Germinal center (tissue), 1 donor: Measurements from ENCODE around the gene FAM20C.

Experiments used
- DNase-seq: peaks from one replicate; pipeline ENCODE4 v3.0.0; 2012; ENCODE audit warnings: mixed read lengths, low spot score

FAM20C gene

DNA sequence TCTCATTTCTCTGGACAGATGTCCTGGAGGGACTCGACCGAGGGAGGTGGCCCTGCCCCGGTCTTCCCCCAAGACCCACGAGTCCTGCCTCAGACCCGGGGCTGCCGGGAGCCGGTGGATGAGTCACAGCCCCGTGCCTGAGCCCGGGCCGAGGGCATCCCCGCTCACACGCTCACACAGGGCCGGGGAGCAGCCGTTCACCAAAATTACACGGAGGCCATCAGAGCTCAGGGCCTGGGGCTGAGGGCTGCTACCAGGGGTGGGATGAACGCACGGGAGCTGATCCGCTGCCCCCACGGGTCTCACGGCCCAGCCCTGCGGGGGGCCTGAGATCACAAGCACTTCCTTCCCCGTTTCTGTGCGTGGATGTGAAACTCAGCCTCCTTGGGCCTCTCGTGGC is 17.5 kb downstream of the FAM20C start:
- no peak for DNase-seq

DNA sequence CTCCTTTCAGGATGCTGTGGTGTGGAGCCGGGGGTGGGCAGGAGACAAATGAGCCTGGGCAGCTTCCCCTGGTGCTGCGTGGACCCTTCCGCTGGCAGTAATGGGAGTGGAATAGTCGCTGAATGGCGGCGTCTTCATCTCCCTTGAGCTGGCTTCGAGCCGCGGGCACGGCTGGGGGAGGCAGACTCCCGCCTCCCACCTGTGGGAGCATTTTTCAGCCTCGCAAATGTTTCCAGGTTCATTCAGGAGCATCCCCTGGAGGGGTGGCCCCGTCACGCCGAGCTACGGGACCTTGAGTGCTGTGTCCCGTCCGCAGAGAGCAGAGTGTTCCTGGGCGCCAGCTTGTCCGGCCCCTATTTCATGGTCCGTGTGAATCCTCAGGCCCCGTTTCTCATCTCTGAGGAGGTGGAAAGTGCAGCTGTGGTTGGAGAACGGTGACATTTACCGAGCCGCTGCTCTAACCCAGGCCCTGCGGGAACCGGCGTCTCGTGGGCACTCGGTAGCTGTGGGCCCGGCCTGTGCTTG is 18.1 kb downstream of the FAM20C start:
- DNase-seq, result no peak

DNA sequence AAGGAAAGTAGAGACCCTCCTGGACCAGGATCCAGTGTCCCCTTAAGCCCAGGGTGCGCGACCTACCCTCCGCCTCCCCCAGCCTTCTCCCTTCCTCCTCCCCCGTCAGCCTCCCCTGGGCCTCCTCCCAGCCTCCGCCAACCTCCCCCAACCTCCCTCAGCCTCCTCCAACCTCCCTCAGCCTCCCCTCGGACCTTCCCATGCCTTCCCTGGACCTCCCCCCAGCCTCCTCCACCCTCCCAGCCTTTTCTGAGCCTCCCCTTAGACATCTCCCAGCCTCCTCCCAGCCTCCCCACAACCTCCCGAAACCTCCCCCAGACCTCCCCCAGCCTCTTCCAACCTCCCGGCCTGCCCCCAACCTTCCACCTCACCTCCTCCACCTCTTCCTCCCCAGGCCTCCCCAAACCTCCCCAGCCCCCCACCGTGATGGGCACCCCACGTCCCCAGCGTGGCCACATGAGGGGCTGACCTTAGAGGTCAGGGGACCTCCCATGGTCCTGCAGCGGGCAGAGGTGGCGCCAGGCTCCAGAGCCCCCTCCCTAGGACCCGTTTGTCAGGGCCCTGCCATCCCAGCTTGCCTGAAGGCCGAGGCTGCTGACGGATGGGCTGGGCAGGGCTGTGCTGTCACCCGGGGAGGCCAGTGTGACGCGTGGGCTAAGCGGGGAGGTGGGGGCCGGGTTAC is 18.8 kb downstream of the FAM20C start:
- DNase-seq, result no peak

DNA sequence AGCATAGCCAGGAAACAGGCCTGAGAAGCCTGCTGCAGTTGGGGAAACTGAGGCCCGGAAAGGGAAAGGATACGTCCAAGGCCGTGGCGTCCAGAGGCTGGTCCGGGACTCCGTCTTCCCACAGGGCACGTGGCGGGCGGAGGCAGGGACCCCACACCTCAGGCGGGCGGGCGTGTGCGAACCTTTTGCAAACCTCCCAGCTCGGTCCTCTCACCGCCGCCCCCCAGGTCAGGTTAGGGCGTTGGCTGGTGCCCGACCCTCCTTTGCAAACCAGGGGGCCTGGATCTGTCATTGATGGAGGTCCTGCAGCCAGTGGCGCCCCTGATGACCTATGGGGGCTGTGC is 19.3 kb downstream of the FAM20C start:
- no peak for DNase-seq

DNA sequence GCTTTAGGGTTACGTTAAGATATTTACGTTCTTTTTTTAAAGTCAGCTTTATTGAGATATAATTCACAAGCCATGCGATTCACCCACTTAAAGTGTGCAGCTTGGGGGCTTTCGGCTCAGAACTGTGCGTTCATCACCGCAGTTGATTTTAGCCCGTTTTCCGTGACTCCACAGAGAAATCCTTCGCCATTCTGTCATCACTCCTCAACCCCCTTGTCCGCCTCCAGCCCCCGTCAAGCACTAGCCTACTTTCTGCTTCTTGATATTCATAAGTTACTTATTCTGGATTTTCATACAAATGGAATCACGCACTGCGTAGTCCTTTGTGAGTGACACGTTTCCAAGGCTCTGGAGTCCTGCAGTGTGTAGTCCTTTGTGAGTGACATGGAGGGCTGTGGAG is 20.4 kb downstream of the FAM20C start:
- DNase-seq, result no peak

DNA sequence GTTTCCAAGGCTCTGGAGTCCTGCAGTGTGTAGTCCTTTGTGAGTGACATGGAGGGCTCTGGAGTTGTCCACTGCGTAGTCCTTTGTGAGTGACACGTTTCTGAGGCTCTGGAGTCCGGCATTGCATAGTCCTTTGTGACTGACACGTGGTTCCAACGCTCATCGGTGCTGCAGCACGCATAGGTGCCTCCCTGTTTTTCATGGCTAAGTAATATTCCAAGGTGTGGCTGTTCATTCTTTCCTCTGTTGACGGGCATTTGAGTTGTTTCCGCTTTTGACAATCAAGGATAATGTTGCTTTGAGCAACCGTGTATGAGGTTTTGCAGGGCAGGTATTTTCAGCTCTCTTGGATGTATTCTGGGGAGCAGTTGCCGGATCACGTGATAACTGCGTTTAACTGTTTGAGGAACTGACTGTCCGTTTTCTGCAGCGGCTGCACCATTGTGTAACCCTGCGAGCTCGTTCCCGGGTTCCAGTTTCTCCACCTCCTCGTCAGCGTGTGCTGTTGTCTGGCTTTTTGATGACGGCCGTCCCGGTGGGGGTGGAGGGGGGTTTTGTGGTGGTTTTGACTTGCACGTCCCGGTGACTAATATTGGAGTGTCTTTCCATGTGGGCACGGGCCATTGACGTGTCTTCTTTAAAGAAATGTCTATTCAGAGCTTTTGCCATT is 21.1 kb downstream of the FAM20C start:
- no peak for DNase-seq

DNA sequence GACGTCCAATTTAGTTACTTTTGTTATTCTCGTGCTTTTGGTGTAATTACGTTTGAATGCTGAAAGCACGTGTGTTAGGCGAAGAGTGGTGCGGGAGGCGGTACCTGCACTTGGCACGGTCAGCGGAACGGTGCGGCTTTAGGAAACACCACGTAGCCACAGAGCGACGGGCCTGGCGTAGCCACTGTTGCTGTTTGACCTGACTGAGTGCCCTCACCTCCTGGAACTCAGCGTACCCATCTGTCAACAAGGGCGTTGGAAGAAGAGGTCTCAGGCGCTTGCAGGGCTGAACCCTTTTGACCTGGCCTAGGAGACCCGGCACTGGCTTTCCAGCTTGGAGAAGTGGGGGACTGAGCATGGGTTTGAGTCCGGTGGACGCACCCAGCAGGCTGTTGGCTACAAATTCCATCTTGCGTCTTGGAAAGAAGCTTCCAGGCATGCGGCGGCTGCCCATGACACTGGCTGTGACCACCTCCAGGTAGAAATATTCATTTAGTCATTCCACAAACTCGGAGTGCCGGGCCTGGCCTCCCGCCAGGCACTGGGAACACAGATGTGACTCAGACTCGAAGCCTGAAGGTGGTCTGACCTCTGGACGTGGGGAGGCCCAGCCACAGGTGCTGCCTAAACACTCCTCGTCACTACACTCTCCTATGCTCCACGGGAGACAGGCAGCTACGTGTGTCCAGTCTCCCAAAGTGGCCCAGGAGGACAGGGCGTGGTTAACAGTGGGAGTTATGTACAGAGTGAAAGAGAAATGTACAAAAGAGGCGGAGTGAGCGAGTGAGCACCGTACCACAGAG is 22.2 kb downstream of the FAM20C start:
- DNase-seq, result no peak

DNA sequence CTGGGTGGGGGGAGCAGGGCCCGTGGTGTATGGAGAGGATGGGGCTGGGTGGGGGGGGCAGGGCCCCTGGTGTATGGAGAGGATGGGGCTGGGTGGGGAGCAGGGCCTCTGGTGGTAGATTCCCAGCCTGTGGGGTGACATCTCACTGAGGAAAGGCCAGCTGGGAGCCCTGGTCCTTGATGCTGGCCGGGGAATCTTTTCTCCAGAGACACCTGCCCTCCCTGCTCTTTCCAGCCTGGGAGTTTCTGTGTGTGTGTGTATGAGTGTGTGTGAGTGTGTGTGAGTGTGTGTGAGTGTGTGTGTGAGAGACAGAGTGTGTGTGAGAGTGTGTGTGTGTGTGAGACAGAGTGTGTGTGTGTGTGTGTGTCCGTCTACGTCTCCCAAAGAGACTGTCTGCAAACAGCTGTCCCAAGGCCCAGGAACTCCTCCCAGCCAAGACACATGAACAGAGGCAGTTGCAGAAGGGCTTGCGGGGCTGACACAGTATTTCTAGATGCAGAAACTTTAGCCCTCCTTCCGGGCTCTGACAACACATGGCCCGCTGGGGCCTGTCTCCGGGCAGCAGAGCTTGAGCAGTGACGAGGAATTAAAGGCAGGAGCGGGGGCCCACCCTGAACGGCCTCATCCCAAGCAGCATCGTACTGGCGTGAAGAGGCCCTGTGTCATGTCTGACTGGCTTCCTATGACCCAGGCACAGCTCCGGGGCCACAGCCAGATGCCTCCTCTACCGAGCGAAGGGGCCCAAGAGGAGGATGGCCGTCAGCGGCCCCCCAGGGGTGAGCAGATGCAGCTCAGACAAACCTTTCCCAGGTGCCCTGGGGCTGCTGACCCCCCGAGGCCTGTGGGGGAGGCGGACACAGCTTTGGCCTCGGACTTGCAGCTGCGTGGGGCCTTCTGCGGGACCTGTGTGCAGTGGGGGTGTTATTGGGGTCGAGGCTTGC is 24.3 kb downstream of the FAM20C start:
- no peak for DNase-seq

DNA sequence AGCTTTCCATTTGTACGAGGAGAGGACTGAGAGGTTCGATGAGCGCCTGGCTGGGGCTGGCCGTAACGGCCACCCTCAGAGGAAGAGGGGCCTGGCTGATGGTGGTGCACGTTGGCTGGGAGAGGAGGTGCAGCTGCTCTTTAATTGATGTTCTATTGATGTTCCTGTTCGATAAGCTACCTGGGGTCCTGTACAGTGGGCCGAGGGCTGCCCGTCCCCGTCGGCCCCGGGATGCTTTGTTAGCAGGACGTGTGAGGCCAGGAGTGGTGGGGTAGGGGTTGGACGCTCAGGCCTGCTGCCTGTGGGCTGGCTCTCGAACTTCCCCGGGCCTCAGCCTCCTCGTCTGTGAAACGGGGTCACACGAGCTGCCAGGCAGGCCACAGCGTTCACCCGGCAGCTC is 25.4 kb downstream of the FAM20C start:
- no peak for DNase-seq

DNA sequence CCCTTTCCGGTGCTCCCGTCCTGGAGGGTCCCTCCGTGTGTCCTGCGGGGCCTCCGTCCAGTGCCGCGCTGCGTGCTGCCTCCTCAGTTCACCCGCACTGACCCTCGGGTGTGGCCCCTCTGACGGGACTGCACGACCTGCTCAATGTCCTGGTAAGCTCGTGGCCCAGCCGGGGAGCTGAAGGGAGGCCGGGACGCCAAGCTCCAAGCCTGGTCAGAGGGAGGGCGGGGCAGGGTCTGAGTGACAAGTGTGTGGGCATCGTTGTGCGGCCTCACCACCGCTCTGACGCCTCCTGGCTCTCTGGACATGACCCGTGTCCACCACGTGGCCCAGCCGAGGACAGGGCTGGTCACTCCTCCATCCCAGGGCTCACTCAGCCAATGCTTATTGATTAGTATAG is 25.9 kb downstream of the FAM20C start:
- no peak for DNase-seq

DNA sequence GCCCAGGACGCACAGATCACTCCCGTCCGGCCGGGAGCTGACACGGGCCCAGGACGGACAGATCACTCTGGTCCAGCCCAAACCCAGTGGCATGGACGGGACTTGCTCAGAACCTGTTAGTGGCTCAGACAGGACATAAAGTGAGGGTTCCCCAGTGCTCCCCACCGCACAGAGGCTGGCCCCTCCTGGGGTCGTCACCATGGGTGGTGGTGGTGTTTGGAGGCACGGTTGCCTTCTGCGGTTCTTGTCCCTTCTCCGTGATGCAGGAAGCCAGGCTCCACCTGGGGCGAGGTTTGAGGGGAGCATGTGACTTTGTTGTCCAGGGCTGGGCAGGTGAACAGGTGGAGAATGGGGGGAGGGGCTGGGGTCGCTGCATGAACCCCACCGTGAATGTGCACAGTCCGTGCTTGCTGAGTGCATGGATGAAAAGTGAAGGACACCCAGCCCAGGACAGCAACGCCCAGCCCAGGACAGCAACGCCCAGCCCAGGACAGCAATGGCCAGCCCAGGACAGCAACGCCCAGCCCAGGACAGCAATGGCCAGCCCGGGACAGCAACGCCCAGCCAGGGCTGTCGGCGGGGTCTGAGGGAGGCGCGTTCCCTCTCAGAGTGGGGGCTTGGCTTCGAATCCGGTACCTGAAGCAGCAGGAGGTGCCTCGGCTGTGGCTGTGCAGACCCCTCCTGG is 26.7 kb downstream of the FAM20C start:
- DNase-seq, result no peak

DNA sequence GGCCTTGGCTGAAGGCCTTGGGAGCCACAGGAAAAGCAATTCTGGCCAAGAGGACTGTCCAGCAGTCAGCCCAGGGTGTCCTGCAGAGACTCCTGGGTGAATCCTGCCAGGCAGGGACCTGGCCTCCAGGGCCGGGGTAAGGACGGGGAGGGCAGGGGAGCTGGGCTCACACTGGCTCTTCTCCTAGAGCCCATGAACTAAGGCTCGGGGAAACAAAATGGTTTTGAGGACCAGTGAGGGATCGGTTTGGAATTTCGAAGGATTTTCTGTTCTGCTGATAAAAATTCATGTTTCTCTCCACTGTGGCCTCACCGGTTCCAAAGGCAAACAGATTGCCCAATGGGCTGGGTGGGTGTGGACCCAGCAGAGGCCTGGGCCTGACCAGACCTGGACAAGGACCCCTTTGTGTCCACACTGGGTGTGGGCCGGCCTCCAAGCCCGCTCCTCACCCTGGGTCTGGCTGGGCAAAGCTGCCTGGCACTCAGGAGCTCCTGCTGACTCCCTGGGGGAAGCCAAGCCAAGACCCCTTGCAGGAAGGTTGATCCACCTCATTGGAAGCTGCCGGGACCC is 27.3 kb downstream of the FAM20C start:
- DNase-seq, result no peak

DNA sequence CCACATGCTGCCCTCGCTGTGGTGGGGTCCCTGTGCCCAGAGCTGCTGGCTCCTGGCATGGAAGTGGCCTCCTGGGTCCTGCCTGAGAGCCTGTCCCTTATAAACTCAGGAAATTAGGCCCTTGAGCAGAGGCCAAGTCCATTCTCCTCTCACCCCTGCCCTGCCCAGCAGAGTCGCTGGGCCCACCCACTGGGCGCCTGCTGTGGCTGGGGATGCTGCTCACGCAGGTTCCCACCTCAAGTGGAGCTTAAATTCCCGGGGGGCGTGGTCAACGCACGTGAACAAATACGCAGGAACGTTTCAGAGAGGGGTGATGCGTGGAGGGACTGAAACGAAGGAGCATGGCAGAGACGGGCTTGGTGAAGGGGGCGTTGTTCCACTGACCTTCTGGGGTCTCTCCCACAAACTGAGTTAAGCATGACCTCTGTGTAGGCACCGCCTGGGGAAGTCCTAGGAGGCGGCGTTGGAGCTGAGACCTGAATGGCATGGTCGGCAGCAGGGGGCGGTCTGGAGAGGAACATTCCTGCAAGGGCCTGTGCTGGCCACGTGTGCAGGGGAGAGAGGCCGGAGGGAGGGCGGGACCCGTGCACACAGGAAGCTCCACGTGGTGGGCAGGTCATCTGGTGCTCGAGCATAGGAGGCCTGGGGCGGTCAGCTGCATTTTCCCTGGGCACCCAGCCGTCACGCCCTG is 27.9 kb downstream of the FAM20C start:
- DNase-seq, result no peak

DNA sequence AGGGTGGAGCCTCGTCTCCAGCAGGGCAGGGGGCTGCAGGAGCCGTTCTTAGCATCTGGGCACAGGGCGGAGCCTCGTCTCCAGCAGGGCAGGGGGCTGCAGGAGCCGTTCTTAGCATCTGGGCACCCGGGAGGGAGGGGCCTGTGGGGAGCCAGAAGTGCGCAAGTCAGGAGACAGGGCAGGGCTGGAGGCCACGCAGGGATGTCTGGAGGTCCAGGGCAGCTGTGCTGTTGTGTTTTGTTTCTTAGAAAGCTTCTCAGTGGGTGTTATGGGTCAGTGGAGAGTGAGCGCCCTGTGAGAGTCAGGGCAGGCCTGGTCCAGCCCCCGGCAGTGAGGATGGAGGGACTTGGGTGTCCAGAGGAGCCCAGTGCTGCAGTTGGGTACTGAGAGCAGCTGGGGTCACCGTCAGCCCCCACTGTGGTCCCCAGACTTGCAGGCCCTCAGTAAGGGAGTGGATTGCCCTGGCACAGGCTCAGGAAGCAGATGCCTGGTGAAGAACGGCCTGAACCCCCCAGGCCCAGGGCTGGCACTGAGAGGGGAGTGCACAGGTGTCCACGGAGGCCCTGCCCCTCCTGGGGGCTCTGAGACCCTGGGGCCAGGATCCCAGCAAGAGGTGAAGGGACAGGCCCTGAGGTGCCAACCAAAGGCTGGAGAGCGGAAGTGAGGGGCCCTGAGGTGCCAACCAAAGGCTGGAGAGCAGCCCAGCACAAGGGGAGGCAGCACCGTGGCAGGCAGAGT is 29.8 kb downstream of the FAM20C start:
- no peak for DNase-seq

DNA sequence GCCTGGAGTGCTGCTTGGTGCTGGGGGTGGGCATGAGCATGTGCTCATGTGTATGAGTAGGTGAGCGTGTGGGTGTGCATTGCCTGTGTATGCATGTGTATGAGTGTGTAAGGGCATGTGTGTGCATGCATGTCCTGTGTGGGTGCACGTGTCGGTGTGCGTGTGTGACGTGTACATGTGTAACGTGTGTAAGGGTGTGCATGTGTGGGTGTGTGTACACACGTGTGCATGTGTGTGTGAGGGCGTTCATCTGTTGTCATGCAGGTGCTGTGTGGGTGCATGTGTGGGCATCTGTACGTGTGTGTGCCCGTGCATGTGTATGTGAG is 30.3 kb downstream of the FAM20C start:
- no peak for DNase-seq

DNA sequence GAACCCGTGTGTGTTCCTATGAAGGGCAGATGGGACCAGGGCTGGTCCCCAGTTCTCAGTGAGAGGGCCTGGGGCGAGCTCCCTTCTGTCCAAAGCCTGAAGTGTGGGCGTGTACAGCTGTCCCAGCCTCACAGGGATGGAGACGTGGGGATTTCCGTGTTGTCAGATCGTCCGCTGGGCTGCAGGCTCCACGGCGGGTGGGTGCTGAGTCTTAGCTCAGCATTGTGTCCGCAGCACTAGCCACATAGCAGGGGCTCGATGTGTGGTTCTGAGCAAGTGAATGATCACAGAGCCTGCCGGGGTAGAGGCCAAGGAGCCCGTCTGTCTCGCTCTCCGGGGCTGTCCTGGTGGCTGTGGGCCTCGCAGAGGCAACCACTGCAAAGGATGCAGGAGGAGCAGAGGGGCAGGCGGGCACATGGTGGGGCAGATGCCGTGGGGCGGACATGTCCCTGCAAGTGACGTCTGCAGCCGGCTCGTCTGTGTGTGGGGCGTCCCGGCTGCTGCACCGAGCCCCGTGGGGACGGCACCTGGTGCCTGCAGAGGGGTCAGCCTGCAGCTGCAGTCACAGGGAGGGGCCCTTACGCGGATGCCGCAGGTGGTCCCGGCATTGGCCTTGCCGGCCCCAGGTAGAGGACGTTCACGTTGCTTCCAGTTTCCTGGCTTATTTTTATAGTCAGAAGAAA is 30.9 kb downstream of the FAM20C start:
- DNase-seq, result no peak

DNA sequence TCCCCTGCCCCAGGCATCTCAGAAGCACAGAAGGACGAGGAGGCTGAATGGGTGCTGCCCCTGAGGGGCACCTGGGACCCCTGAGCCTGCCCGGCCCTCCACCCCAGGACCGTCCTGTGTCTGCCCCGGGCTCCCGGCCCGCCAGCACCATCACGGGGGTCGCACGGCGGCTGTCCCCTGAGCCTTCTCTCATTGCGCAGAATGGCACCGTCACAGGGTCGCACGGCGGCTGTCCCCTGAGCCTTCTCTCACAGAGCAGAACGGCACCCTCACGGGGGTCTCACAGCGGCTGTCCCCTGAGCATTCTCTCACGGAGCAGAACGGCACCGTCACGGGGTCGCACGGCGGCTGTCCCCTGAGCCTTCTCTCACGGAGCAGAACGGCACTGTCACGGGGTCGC is 31.5 kb downstream of the FAM20C start:
- no peak for DNase-seq

DNA sequence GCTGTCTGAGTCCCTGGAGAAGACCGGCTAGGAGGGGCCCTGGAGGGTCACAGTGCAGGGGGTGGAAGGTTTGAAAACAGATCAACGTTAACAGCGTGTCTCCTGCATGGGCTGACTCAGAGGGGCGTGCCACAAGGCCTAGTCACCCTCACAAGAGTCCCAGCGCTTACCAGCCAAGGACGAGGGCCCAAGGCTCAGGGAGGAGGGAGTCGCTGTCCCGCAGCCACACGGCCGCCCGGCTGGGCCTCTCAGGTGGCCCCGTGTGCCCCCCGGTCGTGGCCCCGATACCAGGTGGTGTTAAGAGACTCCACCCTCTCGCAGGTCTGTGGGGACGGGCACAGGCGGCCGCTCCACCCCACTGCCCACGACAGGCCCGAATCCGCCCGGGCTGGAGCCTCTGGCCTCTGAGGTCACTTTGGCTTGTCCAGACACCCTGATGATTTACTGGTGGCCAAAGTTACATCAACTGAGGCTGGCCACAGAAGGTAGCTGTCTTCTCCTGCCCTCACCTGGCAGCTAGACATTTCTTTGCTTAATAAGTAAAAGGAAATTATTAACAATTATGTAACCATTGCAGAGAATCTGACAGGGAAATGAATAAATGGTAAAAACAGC is 34.0 kb downstream of the FAM20C start:
- DNase-seq, result no peak

DNA sequence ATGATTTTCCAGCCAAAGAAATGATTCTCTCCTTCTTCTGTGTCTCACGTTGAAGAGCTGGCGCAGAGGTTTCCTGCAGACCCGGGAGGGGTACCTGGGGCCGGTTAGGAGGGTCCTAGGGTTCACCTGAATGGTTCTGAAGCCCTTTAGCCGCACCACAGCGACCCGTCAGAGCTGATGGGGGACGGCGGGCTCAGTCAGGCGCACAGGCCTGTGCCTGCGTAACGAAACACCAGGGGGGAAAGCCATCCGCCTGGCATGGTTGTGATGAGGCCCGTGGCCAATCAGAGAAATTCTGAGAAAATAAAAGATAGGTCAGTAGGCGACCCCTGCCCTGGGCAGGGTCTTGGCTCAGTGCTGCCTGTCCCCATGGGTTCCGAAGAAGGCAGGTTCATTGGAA is 35.6 kb downstream of the FAM20C start:
- DNase-seq, result no peak
